GM19467 (cell line): ENCODE data around the gene ORC2.
A peak's percentile ranks its signal among the peaks of the same experiment; 100 is the strongest.
"Not testable (repeated sequence)": the region's sequence is repeated elsewhere in the genome, so short reads cannot be mapped to it uniquely, and the experiment has no call there.

Experiments
- ATAC-seq: cut with Tn5 transposase; IDR thresholded peaks from one replicate; pipeline ENCODE4 v1.9.1; 2021; ENCODE audit warnings: mild to moderate bottlenecking, moderate library complexity; ENCODE audit not compliant: unreplicated experiment

ORC2 gene

GRCh38 chr2:200963124-200963917 lies at the start of gene ORC2:
TSS of gene ORC2 (minus strand) at chr2:200963660. CDS start at chr2:200958123, 5,537 bp downstream.
- peak; percentile 92 for ATAC-seq

- no peak for ATAC-seq
Measured at GRCh38 chr2:201008296-201008829, 44.9 kb upstream of the ORC2 start.

- ATAC-seq: no peak
Measured at GRCh38 chr2:201007584-201007998, 44.1 kb upstream of the ORC2 start.

GRCh38 chr2:201006704-201007103 lies 43.2 kb upstream of the ORC2 start:
- ATAC-seq: no peak

GRCh38 chr2:201004370-201004769 lies 40.9 kb upstream of the ORC2 start:
- ATAC-seq: no peak

GRCh38 chr2:200993097-200993496 lies 29.6 kb upstream of the ORC2 start:
- no peak for ATAC-seq

- no peak for ATAC-seq
Measured at GRCh38 chr2:200987137-200987536, 23.7 kb upstream of the ORC2 start.

- no peak for ATAC-seq
Measured at GRCh38 chr2:200985799-200986198, 22.3 kb upstream of the ORC2 start.

- ATAC-seq: no peak
Measured at GRCh38 chr2:200976710-200977109, 13.2 kb upstream of the ORC2 start.

GRCh38 chr2:200975672-200976071 lies 12.2 kb upstream of the ORC2 start:
- ATAC-seq: no peak

GRCh38 chr2:200970057-200970456 lies 6.6 kb upstream of the ORC2 start:
- not testable (repeated sequence) for ATAC-seq

GRCh38 chr2:200968735-200969134 lies 5.3 kb upstream of the ORC2 start:
- ATAC-seq: no peak

- ATAC-seq: no peak
Measured at GRCh38 chr2:200968162-200968561, 4.7 kb upstream of the ORC2 start.

GRCh38 chr2:200966770-200967169 lies 3.3 kb upstream of the ORC2 start:
- no peak for ATAC-seq

GRCh38 chr2:200964498-200964897 lies 1.0 kb upstream of the ORC2 start:
- ATAC-seq: no peak

GRCh38 chr2:200963918-200964252 lies 425 bp upstream of the ORC2 start:
- peak; percentile 4 for ATAC-seq

GRCh38 chr2:200962811-200963123 lies 693 bp downstream of the ORC2 start:
- ATAC-seq: peak; percentile 7

- no peak for ATAC-seq
Measured at GRCh38 chr2:200961674-200962073, 1.8 kb downstream of the ORC2 start.

GRCh38 chr2:200950378-200950777 lies 13.1 kb downstream of the ORC2 start:
- no peak for ATAC-seq

GRCh38 chr2:200945395-200945729 lies 18.1 kb downstream of the ORC2 start:
- ATAC-seq: no peak

- ATAC-seq: no peak
Measured at GRCh38 chr2:200944467-200945394, 18.7 kb downstream of the ORC2 start.

GRCh38 chr2:200943527-200944105 lies 19.8 kb downstream of the ORC2 start:
- ATAC-seq: no peak
